ENCODE results near the gene MEX3B.

DNA sequence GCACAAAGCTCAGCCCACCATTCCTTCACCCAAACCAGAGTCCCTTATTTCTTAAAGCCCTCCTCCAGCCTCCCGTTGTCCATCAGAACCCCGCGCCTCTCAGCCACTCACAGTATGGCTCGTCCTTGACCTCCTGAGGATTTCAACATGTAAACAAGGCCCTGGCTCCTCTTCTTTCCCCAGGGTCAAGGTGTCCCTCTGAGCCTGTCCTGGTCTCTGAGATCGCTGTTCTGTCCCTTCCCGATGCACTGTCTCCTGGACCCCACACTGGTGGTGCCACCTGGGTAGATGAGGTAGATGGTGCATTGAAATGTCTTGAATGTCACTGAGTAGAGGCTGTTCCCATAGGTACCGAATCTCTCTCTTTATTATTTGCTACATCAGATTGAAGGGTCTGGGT lies 32.9 kb downstream of the MEX3B start:
- TF ChIP-seq FOXM1 (IDR thresholded peaks at IDR 0.05; ENCODE audit: borderline replicate concordance) = no peak
- TF ChIP-seq SP1 (IDR thresholded peaks at IDR 0.05) = no peak
- TF ChIP-seq FOXA1 (IDR thresholded peaks at IDR 0.05) = no peak

All from HEK293T (cell line).